Pancreas (tissue), 10 donors: ENCODE data around the gene ASTN2. TPM values are rescaled to one million over a fixed set of nuclear protein-coding genes. Genes with fewer than 3 reads are reported as not detected.

Source experiments
- ATAC-seq, 4 donors: fragments of 200-7000 bp; cut with Tn5 transposase; one replicate each; pipeline versions ENCODE4 v1.8.0 to v1.9.1; 2020; ENCODE audit warnings: mild to moderate bottlenecking in 4 of 4, moderate library complexity in 4 of 4
- DNase-seq, 6 donors: peaks; one replicate each; pipeline ENCODE4 v3.0.0-alpha.2; 2020
- FAIRE-seq: peaks from 2 replicates; lab custom pipeline; 2012; peaks lifted over from hg19 to GRCh38; lab: Jason Lieb, UNC
- H3K27ac ChIP-seq, 4 donors: fragments of 200-600 bp; sonication (generic); 1 replicate in 3 of 4; 2 replicates in 1 of 4; pipeline versions ENCODE4 v1.5.0 to v1.8.0; 2020
- H3K27me3 ChIP-seq, 4 donors: fragments of 200-600 bp; one replicate each; pipeline ENCODE4 v1.8.0; 2021
- H3K36me3 ChIP-seq, 3 donors: fragments of 200-600 bp; sonication (generic) in 1 of 3; one replicate each; pipeline versions ENCODE4 v1.5.0 to v1.8.0; 2020 to 2021
- H3K4me1 ChIP-seq, 3 donors: fragments of 200-600 bp; one replicate each; pipeline ENCODE4 v1.8.0; 2021
- H3K4me3 ChIP-seq, 4 donors: fragments of 200-600 bp; sonication (generic) in 2 of 4; one replicate each; pipeline versions ENCODE4 v1.5.0 to v1.8.0; 2020 to 2021
- H3K9me3 ChIP-seq, 4 donors: fragments of 200-600 bp; one replicate each; pipeline ENCODE4 v1.8.0; 2021
- WGBS, 2 donors: extraction: QIAGEN DNeasy Blood & Tissue Kit; methylation state at CpG; one replicate each; pipeline ENCODE4 v1.1.7; 2013; 5-methylcytosine and 5-hydroxymethylcytosine counted together
- intact Hi-C, 3 donors: fragments of 100-400 bp; cut with DNase I; formaldehyde crosslinking; loops; one replicate each; pipeline versions ENCODE4 v1.11.1 to v1.14.2; 2022
- polyA plus RNA-seq, 2 donors: library from polyadenylated mRNA; stranded (reverse); fragments of 200-250 nt; gene quantifications; one replicate each; pipeline ENCODE4 v1.2.3, GENCODE V29; 2013
- total RNA-seq, 6 donors: library from RNA; stranded (reverse); fragmentation: NEBNext Ultra II Directional in 4 of 6; extraction: Animal tissue kit (Norgen Biotek cat#: 25700) in 4 of 6; gene quantifications; one replicate each; pipeline versions ENCODE4 v1.2.1 to v1.2.4, GENCODE V29; 2021 to 2023
- TF ChIP-seq, protein P1 (sequence below), 4 donors: fragments of 200-600 bp; sonication (generic) in 3 of 4; IDR thresholded peaks; one replicate each; pipeline versions ENCODE4 v1.5.0 to v1.8.0; 2021; ENCODE audit warnings: antibody characterized with exemption in 4 of 4
- donor health status: healthy with polysubstance abuse.
- donor health status: DM: no; HTN: no; CAD: no; lungs with moderate emphysema.
- donor health status: DM: no; HTN: no; CAD: no.
- donor health status: control.
- donor health status: control.
- donor health status: Bipolar disorder and iron deficiency.
- donor health status: DM: yes; HTN: yes; CAD: no.
- donor health status: DM: no; HTN: no; CAD: no.
- donor health status: DM: no; HTN: no; CAD: no.
- donor health status: DM: yes; HTN: yes; CAD: no.

ASTN2 gene
- total and polyA plus RNA-seq, 8 donors, result 1.3 to 11.9 (median 6.7) TPM

DNA sequence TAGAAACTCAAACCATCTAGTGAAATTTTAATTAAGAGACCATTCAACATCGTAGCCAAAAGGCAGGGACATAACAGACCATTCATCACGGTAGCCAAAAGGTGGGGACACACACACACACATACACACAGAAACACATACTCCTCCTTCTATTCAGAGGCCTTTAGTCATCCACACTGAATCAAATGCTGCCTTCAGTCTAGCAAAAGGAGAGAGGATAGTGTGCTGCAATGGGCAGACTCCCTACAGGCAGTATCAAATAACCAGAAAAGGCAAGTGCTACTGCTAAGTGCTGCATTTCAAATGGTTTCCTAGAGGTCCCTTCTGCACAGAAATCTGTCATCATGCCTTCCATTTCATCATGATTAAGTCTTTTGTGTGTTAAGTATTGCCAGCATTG, 423.8 kb downstream of the ASTN2 start:
- Histone ChIP-seq H3K36me3 (no peaks in the 10 kb centered on the region), H3K4me1 (no peaks in the 10 kb centered on the region), H3K9me3 (no peaks in the 10 kb centered on the region), H3K27me3 (no peaks in the 10 kb centered on the region), H3K4me3 (no peak overlapping the region), H3K27ac (no peak overlapping the region)
- intact Hi-C loops, result no loop called here
- 83% methylated on average over 2 of the region's 2 CpGs for WGBS, 2 donors
- ATAC-seq, result no peak
- no peak for DNase-seq
- TF ChIP-seq, protein P1, sequence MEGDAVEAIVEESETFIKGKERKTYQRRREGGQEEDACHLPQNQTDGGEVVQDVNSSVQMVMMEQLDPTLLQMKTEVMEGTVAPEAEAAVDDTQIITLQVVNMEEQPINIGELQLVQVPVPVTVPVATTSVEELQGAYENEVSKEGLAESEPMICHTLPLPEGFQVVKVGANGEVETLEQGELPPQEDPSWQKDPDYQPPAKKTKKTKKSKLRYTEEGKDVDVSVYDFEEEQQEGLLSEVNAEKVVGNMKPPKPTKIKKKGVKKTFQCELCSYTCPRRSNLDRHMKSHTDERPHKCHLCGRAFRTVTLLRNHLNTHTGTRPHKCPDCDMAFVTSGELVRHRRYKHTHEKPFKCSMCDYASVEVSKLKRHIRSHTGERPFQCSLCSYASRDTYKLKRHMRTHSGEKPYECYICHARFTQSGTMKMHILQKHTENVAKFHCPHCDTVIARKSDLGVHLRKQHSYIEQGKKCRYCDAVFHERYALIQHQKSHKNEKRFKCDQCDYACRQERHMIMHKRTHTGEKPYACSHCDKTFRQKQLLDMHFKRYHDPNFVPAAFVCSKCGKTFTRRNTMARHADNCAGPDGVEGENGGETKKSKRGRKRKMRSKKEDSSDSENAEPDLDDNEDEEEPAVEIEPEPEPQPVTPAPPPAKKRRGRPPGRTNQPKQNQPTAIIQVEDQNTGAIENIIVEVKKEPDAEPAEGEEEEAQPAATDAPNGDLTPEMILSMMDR (IDR thresholded peaks at IDR 0.05), result no peak
- FAIRE-seq, result no peak

DNA sequence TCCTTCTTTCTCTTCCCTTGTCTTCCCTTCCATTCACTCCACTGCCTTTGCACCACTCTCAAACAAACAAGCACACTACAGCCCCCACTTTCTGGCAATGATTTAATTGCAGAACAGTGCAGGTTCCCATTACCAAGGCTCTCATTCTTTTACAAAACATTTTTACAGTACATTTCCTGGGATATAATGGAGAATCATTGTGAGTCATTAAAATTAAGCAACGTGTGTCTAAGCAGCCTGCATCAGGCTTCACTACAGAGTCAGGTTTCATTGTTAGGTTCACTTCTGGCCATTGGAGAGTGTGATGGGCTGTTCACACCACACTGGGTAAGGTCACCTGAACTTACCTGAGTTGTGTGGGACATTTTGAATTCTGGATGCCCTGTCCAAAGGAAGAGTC, 424.3 kb downstream of the ASTN2 start:
- intact Hi-C loops, result no loop called here
- Histone ChIP-seq H3K36me3 (no peaks in the 10 kb centered on the region), H3K27ac (no peak overlapping the region), H3K4me3 (no peak overlapping the region), H3K4me1 (no peaks in the 10 kb centered on the region), H3K9me3 (no peaks in the 10 kb centered on the region), H3K27me3 (no peaks in the 10 kb centered on the region)
- TF ChIP-seq, protein P1 (IDR thresholded peaks at IDR 0.05), result no peak
- FAIRE-seq, result no peak
- no peak for ATAC-seq
- 46 to 60% methylated on average over 1 of the region's 1 CpG for WGBS, 2 donors
- DNase-seq, result no peak

DNA sequence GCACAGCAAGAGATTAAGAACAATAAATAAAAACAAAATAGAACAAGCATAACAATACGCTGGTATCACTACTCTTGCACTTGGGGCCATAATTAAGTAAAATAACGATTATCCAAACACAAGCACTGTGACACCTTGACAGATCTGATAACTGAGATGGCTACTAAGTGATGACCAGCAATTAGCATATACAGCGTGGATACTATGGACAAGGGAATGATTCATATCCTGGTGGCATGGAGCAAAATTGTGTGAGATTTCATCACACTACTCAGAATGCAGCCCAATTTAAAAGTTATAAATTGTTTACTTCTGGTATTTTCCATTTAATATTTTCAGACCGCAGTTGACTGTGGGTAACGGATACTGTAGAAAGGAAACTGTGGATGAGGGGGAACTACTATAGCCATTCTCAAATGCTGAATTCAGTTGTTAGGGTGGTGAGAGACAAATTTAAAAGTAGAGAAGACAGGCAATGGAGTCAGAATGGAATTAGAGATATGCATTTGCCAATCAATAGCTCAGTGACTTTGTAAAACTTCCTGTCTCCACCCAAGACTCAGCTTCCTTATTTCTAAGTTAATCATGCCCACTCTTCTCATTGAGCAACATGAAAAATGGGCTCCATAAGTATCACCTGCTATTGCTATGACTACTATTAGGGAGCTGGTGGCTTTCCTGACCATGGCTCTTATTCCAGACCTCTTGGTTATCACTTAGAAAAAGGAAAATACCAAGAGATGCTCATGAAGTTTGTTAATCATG, 427.0 kb downstream of the ASTN2 start:
- H3K27ac ChIP-seq, result no peak overlapping the region
- H3K4me3 ChIP-seq, result no peak overlapping the region
- no peaks in the 10 kb centered on the region for H3K4me1 ChIP-seq
- intact Hi-C loops, result no loop called here
- H3K9me3 ChIP-seq, result no peaks in the 10 kb centered on the region
- no peaks in the 10 kb centered on the region for H3K36me3 ChIP-seq
- TF ChIP-seq, protein P1 (IDR thresholded peaks at IDR 0.05), result no peak
- no peaks in the 10 kb centered on the region for H3K27me3 ChIP-seq
- ATAC-seq (no peak), FAIRE-seq (no peak), DNase-seq (no peak)
- WGBS, 2 donors, result 76 to 79% methylated on average over 5 of the region's 5 CpGs

DNA sequence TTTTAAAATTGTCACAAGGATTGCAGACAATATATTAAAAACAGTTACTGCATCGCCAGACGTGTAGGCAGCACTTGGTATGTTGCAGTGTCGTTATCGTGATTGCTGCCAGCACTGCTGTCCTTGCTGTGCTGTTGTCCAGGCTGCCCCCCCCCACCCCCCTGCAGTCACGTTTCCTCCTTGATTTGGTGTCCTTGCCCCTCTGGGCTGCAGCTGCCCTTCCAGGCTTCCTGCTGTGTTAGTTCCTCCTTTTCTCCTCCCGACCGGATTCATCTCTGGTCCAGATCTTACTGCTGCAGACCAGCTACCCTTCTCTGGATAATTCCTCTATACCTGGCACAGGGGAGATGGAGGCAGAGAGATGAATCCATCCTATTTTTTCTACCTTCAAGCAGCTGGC, 428.8 kb downstream of the ASTN2 start:
- Histone ChIP-seq H3K36me3 (no peaks in the 10 kb centered on the region), H3K27ac (no peak overlapping the region), H3K4me1 (no peaks in the 10 kb centered on the region), H3K9me3 (no peaks in the 10 kb centered on the region), H3K27me3 (no peaks in the 10 kb centered on the region), H3K4me3 (no peak overlapping the region)
- intact Hi-C loops, result no loop called here
- DNase-seq (no peak), FAIRE-seq (no peak), ATAC-seq (no peak)
- 61 to 68% methylated on average over 7 of the region's 7 CpGs for WGBS, 2 donors
- TF ChIP-seq, protein P1 (IDR thresholded peaks at IDR 0.05), result no peak

DNA sequence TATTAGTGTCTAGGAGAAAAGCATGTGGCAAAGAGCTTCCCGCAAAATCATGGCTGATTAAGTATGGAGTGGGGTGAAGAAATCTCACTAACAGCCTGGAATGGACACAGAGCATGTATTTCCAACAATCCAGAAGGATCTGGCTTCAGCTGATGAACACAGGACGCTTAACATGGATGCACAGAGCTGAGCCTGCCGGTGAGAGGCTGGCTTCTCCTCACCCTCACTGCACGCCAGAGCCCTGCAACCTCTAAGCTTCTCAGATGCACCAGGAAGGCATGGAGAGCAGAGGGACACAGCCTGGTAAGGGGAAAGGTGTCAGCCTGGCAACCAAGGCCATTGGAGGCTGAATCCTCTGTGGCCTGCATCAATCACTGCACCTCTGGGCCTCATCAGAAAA, 429.3 kb downstream of the ASTN2 start:
- intact Hi-C loops, result no loop called here
- Histone ChIP-seq H3K9me3 (no peaks in the 10 kb centered on the region), H3K4me1 (no peaks in the 10 kb centered on the region), H3K4me3 (no peak overlapping the region), H3K27ac (no peak overlapping the region), H3K27me3 (no peaks in the 10 kb centered on the region), H3K36me3 (no peaks in the 10 kb centered on the region)
- DNase-seq (no peak), ATAC-seq (no peak), FAIRE-seq (no peak)
- TF ChIP-seq, protein P1 (IDR thresholded peaks at IDR 0.05), result no peak
- WGBS, 2 donors, result 78 to 82% methylated on average over 4 of the region's 4 CpGs
